SU-DHL-6 (cell line): ENCODE measurements around the gene MCM9.

Experiments used
- CTCF ChIP-seq: fragments of 200-600 bp; sonication (generic); IDR thresholded peaks from one replicate; pipeline ENCODE4 v1.5.1; 2017; ENCODE audit warnings: antibody characterized with exemption, mild to moderate bottlenecking, low read length, moderate library complexity; ENCODE audit not compliant: insufficient read depth, poor library complexity, severe bottlenecking
- EZH2phosphoT487 ChIP-seq: fragments of 200-600 bp; sonication (generic), shearing (Covaris generic); conservative IDR thresholded peaks from 2 replicates; pipeline ENCODE4 v1.6.1; 2018; ENCODE audit warnings: mild to moderate bottlenecking, antibody characterized with exemption, low read length, moderate library complexity, mixed read lengths

- TF ChIP-seq CTCF, result no peak
- TF ChIP-seq EZH2phosphoT487, result no peak
Observed at GRCh38 chr6:118913161-118913560, 21.8 kb downstream of the MCM9 start.
